Measurements from ENCODE around the gene KRTAP5-11.
"Not testable (repeated sequence)": the region's sequence is repeated elsewhere in the genome, so short reads cannot be mapped to it uniquely, and the experiment has no call there.

KRTAP5-11 gene

GRCh38 chr11:71604798-71605488, 22.3 kb upstream of the KRTAP5-11 start:
- not testable (repeated sequence) for H3K27ac ChIP-seq, H4K20me1 ChIP-seq, H3K36me3 ChIP-seq, H3K27me3 ChIP-seq, H3K4me2 ChIP-seq, H3K4me3 ChIP-seq, H3K9ac ChIP-seq, H3K4me1 ChIP-seq, H3K9me3 ChIP-seq

- not testable (repeated sequence) for H3K4me1 ChIP-seq, H3K9ac ChIP-seq, H4K20me1 ChIP-seq, H3K9me3 ChIP-seq, H3K36me3 ChIP-seq, H3K4me2 ChIP-seq, H3K27ac ChIP-seq, H3K4me3 ChIP-seq, H3K27me3 ChIP-seq
These were observed 20.5 kb upstream of the KRTAP5-11 start for GRCh38 chr11:71603221-71603620.

- not testable (repeated sequence) for H3K27ac ChIP-seq, H3K27me3 ChIP-seq, H4K20me1 ChIP-seq, H3K36me3 ChIP-seq, H3K9me3 ChIP-seq, H3K4me2 ChIP-seq, H3K9ac ChIP-seq, H3K4me3 ChIP-seq, H3K4me1 ChIP-seq
These were observed 6.9 kb upstream of the KRTAP5-11 start for GRCh38 chr11:71589546-71589920.

GRCh38 chr11:71588822-71589545, 6.3 kb upstream of the KRTAP5-11 start:
- H3K36me3 ChIP-seq, H3K4me3 ChIP-seq, H4K20me1 ChIP-seq, H3K27me3 ChIP-seq, H3K4me2 ChIP-seq, H3K27ac ChIP-seq, H3K9me3 ChIP-seq, H3K9ac ChIP-seq, H3K4me1 ChIP-seq: not testable (repeated sequence)

- not testable (repeated sequence) for H3K36me3 ChIP-seq, H3K27me3 ChIP-seq, H3K9ac ChIP-seq, H3K27ac ChIP-seq, H4K20me1 ChIP-seq, H3K4me3 ChIP-seq, H3K4me2 ChIP-seq, H3K9me3 ChIP-seq, H3K4me1 ChIP-seq
These were observed 5.6 kb upstream of the KRTAP5-11 start for GRCh38 chr11:71588314-71588713.

GRCh38 chr11:71585673-71586072, 3.0 kb upstream of the KRTAP5-11 start:
- H3K4me3 ChIP-seq, H3K27ac ChIP-seq, H3K27me3 ChIP-seq, H3K4me2 ChIP-seq, H3K9me3 ChIP-seq, H3K9ac ChIP-seq, H4K20me1 ChIP-seq, H3K36me3 ChIP-seq: not testable (repeated sequence)
- H3K4me1 ChIP-seq, result peaks cover 18% of the 10 kb centered on the region

GRCh38 chr11:71582969-71583368, 294 bp upstream of the KRTAP5-11 start:
- not testable (repeated sequence) for H3K9me3 ChIP-seq, H3K36me3 ChIP-seq, H3K4me3 ChIP-seq, H3K27ac ChIP-seq, H3K27me3 ChIP-seq, H3K9ac ChIP-seq, H4K20me1 ChIP-seq
- H3K4me1 ChIP-seq, result peaks cover 32% of the 10 kb centered on the region
- peak overlapping the region; percentile 19; the same call in 1 of the 2 replicates for H3K4me2 ChIP-seq

GRCh38 chr11:71581826-71582225, 849 bp downstream of the KRTAP5-11 start:
- Histone ChIP-seq H3K4me2 (no peak overlapping the region; the same call in 1 of the 2 replicates), H3K27me3 (no peaks in the 10 kb centered on the region), H3K36me3 (no peaks in the 10 kb centered on the region), H3K27ac (no peak overlapping the region), H3K9ac (no peak overlapping the region), H4K20me1 (no peaks in the 10 kb centered on the region), H3K9me3 (no peaks in the 10 kb centered on the region), H3K4me1 (peaks cover 32% of the 10 kb centered on the region), H3K4me3 (no peak overlapping the region)
- no peak for TF ChIP-seq Cebpa-rat (IDR thresholded peaks at IDR 0.05)

- no peak overlapping the region for H3K27ac ChIP-seq
- H4K20me1 ChIP-seq, result no peaks in the 10 kb centered on the region
- no peak overlapping the region for H3K9ac ChIP-seq
- no peaks in the 10 kb centered on the region for H3K27me3 ChIP-seq
- no peak for TF ChIP-seq Cebpa-rat (IDR thresholded peaks at IDR 0.05)
- H3K4me2 ChIP-seq, result peak overlapping the region; percentile 26
- H3K36me3 ChIP-seq, result no peaks in the 10 kb centered on the region
- no peaks in the 10 kb centered on the region for H3K9me3 ChIP-seq
- H3K4me3 ChIP-seq, result no peak overlapping the region
- H3K4me1 ChIP-seq, result peaks cover 40% of the 10 kb centered on the region
These were observed 2.3 kb downstream of the KRTAP5-11 start for GRCh38 chr11:71580057-71581003.

- H3K36me3 ChIP-seq, H3K27ac ChIP-seq, H3K4me2 ChIP-seq, H3K4me3 ChIP-seq, H3K9me3 ChIP-seq, H3K27me3 ChIP-seq, H3K9ac ChIP-seq, H4K20me1 ChIP-seq: not testable (repeated sequence)
- peaks cover 47% of the 10 kb centered on the region for H3K4me1 ChIP-seq
These were observed 3.2 kb downstream of the KRTAP5-11 start for GRCh38 chr11:71579513-71579912.

Data from BLaER1 (cell line).